ENCODE measurements around the gene IP6K1.
A peak's percentile ranks its signal among the peaks of the same experiment; 100 is the strongest.
"Not testable (repeated sequence)": the region's sequence is repeated elsewhere in the genome, so short reads cannot be mapped to it uniquely, and the experiment has no call there.

IP6K1 gene

GRCh38 chr3:49786357-49787181 is at the start of gene IP6K1:
TSS of gene IP6K1 (minus strand) at chr3:49786542. CDS start at chr3:49748040, 38,502 bp downstream.
- peak; percentile 99 for DNase-seq (ENCODE audit: low read depth, low spot score)
- peak within 1 kb of the TSS; percentile 67 for H3K27ac ChIP-seq

GRCh38 chr3:49831341-49831740 is 45.0 kb upstream of the IP6K1 start:
- H3K27ac ChIP-seq: no peak overlapping the region
- no peak for DNase-seq (ENCODE audit: low read depth, low spot score)

- H3K27ac ChIP-seq: no peak overlapping the region
- DNase-seq (ENCODE audit: low read depth, low spot score): no peak
Measured at GRCh38 chr3:49826016-49826415, 39.7 kb upstream of the IP6K1 start.

- not testable (repeated sequence) for H3K27ac ChIP-seq; DNase-seq (ENCODE audit: low read depth, low spot score)
Measured at GRCh38 chr3:49823131-49823530, 36.8 kb upstream of the IP6K1 start.

- no peak within 1 kb of the TSS for H3K27ac ChIP-seq
- no peak for DNase-seq (ENCODE audit: low read depth, low spot score)
Measured at GRCh38 chr3:49813497-49814174, 27.3 kb upstream of the IP6K1 start, which contains the start of gene UBA7. TSS of gene UBA7 (minus strand) at chr3:49813953. CDS start at chr3:49813787, 166 bp downstream.

- DNase-seq (ENCODE audit: low read depth, low spot score): no peak
- H3K27ac ChIP-seq: no peak overlapping the region
Measured at GRCh38 chr3:49812916-49813496, 26.7 kb upstream of the IP6K1 start.

- DNase-seq (ENCODE audit: low read depth, low spot score): no peak
- no peak overlapping the region for H3K27ac ChIP-seq
Measured at GRCh38 chr3:49807431-49808114, 21.2 kb upstream of the IP6K1 start.

GRCh38 chr3:49806850-49807249 is 20.5 kb upstream of the IP6K1 start:
- DNase-seq (ENCODE audit: low read depth, low spot score): no peak
- no peak overlapping the region for H3K27ac ChIP-seq

GRCh38 chr3:49805897-49806701 is 19.8 kb upstream of the IP6K1 start:
- no peak for DNase-seq (ENCODE audit: low read depth, low spot score)
- H3K27ac ChIP-seq: no peak overlapping the region

- H3K27ac ChIP-seq: no peak overlapping the region
- no peak for DNase-seq (ENCODE audit: low read depth, low spot score)
Measured at GRCh38 chr3:49805367-49805782, 19.0 kb upstream of the IP6K1 start.

- H3K27ac ChIP-seq: peak overlapping the region; percentile 82
- no peak for DNase-seq (ENCODE audit: low read depth, low spot score)
Measured at GRCh38 chr3:49804141-49805041, 18.0 kb upstream of the IP6K1 start.

- peak; percentile 52 for DNase-seq (ENCODE audit: low read depth, low spot score)
Measured at GRCh38 chr3:49803465-49804140, 17.3 kb upstream of the IP6K1 start.

GRCh38 chr3:49802719-49803464 is 16.6 kb upstream of the IP6K1 start, which contains the start of gene INKA1:
TSS of gene INKA1 (plus strand) at chr3:49803261. CDS start at chr3:49803393, 132 bp downstream.
- peak; percentile 20 for DNase-seq (ENCODE audit: low read depth, low spot score)
- H3K27ac ChIP-seq: peak within 1 kb of the TSS; percentile 82

More at GRCh38 chr3:49803465-49804140, 17.3 kb upstream of the IP6K1 start:
- H3K27ac ChIP-seq: peak overlapping the region; percentile 82

- no peak for DNase-seq (ENCODE audit: low read depth, low spot score)
- H3K27ac ChIP-seq: no peak overlapping the region
Measured at GRCh38 chr3:49801160-49801559, 14.8 kb upstream of the IP6K1 start.

GRCh38 chr3:49799761-49800160 is 13.4 kb upstream of the IP6K1 start, which contains the start of gene CDHR4:
TSS of gene CDHR4 (minus strand) at chr3:49799873. CDS start at chr3:49799812, 61 bp downstream.
- no peak within 1 kb of the TSS for H3K27ac ChIP-seq
- peak; percentile 49 for DNase-seq (ENCODE audit: low read depth, low spot score)

GRCh38 chr3:49799105-49799504 is 12.8 kb upstream of the IP6K1 start:
- H3K27ac ChIP-seq: no peak overlapping the region

More at GRCh38 chr3:49799105-49799504, 12.8 kb upstream of the IP6K1 start:
- no peak for DNase-seq (ENCODE audit: low read depth, low spot score)

Data from epithelial cell of prostate (primary cell).